ENCODE measurements around the gene ZNF169. TPM values are rescaled to one million over a fixed set of nuclear protein-coding genes. Genes with fewer than 3 reads are reported as not detected.
A peak's percentile ranks its signal among the peaks of the same experiment; 100 is the strongest.

ZNF169 gene
- total RNA-seq (2014; rRNA removed; shearing (Covaris generic)) (0.54 and 1.8 TPM in 2 replicates), polyA plus RNA-seq (2016; fragmentation: Nextera tagmentation; extraction: Ambion mirVana) (1.4 and 2.2 TPM in 2 replicates)

- H3K79me2 ChIP-seq (ENCODE audit: insufficient read depth) = peaks cover 26% of the 10 kb centered on the region
- H3K27me3 ChIP-seq (replicated peaks; ENCODE audit: insufficient read depth) = no peaks in the 10 kb centered on the region
- no peaks in the 10 kb centered on the region for H3K9me2 ChIP-seq (ENCODE audit: insufficient read depth)
- TF ChIP-seq EZH2 (IDR thresholded peaks at IDR 0.05; ENCODE audit: insufficient read depth, poor library complexity, severe bottlenecking) = no peak
- TF ChIP-seq EZH2phosphoT487 (IDR thresholded peaks at IDR 0.05; ENCODE audit: insufficient read depth, low read depth) = no peak
- no peaks in the 10 kb centered on the region for H3F3A ChIP-seq (ENCODE audit: insufficient read depth)
- H2AFZ ChIP-seq = peak within 1 kb of the TSS; percentile 97
- WGBS, 2 experiments (ENCODE audit: low coverage in 1 of 2, low lambda C conversion rate in 2 of 2, missing lambda C conversion rate in 2 of 2) = 4 to 5% methylated on average over 43 to 50 of the region's 50 CpGs
- DNase-seq = peak; percentile 97
- H4K20me1 ChIP-seq (ENCODE audit: insufficient read depth) = no peaks in the 10 kb centered on the region
- no peaks in the 10 kb centered on the region for H3K36me3 ChIP-seq (ENCODE audit: low read depth)
- in situ Hi-C loops (cut with MboI) = no loop called here
- H3K27ac ChIP-seq = no peak within 1 kb of the TSS
- H3K4me3 ChIP-seq = peak within 1 kb of the TSS; percentile 94
- H3K4me1 ChIP-seq (ENCODE audit: insufficient read depth) = no peaks in the 10 kb centered on the region
- H3K4me2 ChIP-seq (ENCODE audit: unreplicated experiment) = peak within 1 kb of the TSS; percentile 77
- H3K9me3 ChIP-seq (ENCODE audit: low read depth) = no peaks in the 10 kb centered on the region
- peak within 1 kb of the TSS; percentile 82 for H3K9ac ChIP-seq
Measured at GRCh38 chr9:94259077-94259862, at the start of gene ZNF169. ZNF169 (plus strand) TSS chr9:94259298; CDS start chr9:94278813, 19,515 bp downstream.

GRCh38 chr9:94210616-94211603 lies 48.2 kb upstream of the ZNF169 start:
- no peak overlapping the region for H3K9ac ChIP-seq
- no peaks in the 10 kb centered on the region for H3K9me2 ChIP-seq (ENCODE audit: insufficient read depth)
- WGBS, 2 experiments (ENCODE audit: low coverage in 1 of 2, low lambda C conversion rate in 2 of 2, missing lambda C conversion rate in 2 of 2) = 61% methylated on average over 5 of the region's 5 CpGs
- no peaks in the 10 kb centered on the region for H4K20me1 ChIP-seq (ENCODE audit: insufficient read depth)
- H3F3A ChIP-seq (ENCODE audit: insufficient read depth) = no peaks in the 10 kb centered on the region
- no peak overlapping the region for H3K4me3 ChIP-seq
- H3K27ac ChIP-seq = no peak overlapping the region
- H3K4me1 ChIP-seq (ENCODE audit: insufficient read depth) = no peaks in the 10 kb centered on the region; the same call in 1 of the 2 replicates
- in situ Hi-C loops (cut with MboI) = loop anchor here (10.0 to 25.0 kb wide), 3 partner anchors 196 to 524 kb away; no protein-coding TSS in a partner anchor
- H3K4me2 ChIP-seq (ENCODE audit: unreplicated experiment) = no peak overlapping the region
- no peaks in the 10 kb centered on the region for H3K9me3 ChIP-seq (ENCODE audit: low read depth)
- H2AFZ ChIP-seq = no peak overlapping the region
- no peaks in the 10 kb centered on the region for H3K36me3 ChIP-seq (ENCODE audit: low read depth)
- peak; percentile 15 for DNase-seq
- H3K27me3 ChIP-seq (replicated peaks; ENCODE audit: insufficient read depth) = no peaks in the 10 kb centered on the region
- TF ChIP-seq EZH2phosphoT487 (IDR thresholded peaks at IDR 0.05; ENCODE audit: insufficient read depth, low read depth) = no peak
- no peak for TF ChIP-seq EZH2 (IDR thresholded peaks at IDR 0.05; ENCODE audit: insufficient read depth, poor library complexity, severe bottlenecking)
- H3K79me2 ChIP-seq (ENCODE audit: insufficient read depth) = no peaks in the 10 kb centered on the region

GRCh38 chr9:94212091-94212490 lies 47.0 kb upstream of the ZNF169 start:
- TF ChIP-seq EZH2phosphoT487 (IDR thresholded peaks at IDR 0.05; ENCODE audit: insufficient read depth, low read depth) (no peak), EZH2 (IDR thresholded peaks at IDR 0.05; ENCODE audit: insufficient read depth, poor library complexity, severe bottlenecking) (no peak)
- Histone ChIP-seq H3K36me3 (ENCODE audit: low read depth) (no peaks in the 10 kb centered on the region), H3F3A (ENCODE audit: insufficient read depth) (no peaks in the 10 kb centered on the region), H3K4me3 (no peak overlapping the region), H3K9me2 (ENCODE audit: insufficient read depth) (no peaks in the 10 kb centered on the region), H2AFZ (no peak overlapping the region), H3K4me1 (ENCODE audit: insufficient read depth) (no peaks in the 10 kb centered on the region; the same call in 1 of the 2 replicates), H3K9me3 (ENCODE audit: low read depth) (no peaks in the 10 kb centered on the region), H3K27me3 (replicated peaks; ENCODE audit: insufficient read depth) (no peaks in the 10 kb centered on the region), H4K20me1 (ENCODE audit: insufficient read depth) (no peaks in the 10 kb centered on the region), H3K27ac (no peak overlapping the region), H3K9ac (no peak overlapping the region), H3K4me2 (ENCODE audit: unreplicated experiment) (no peak overlapping the region), H3K79me2 (ENCODE audit: insufficient read depth) (no peaks in the 10 kb centered on the region)
- DNase-seq = no peak
- 93 to 100% methylated on average over 1 of the region's 1 CpG for WGBS, 2 experiments (ENCODE audit: low coverage in 1 of 2, low lambda C conversion rate in 2 of 2, missing lambda C conversion rate in 2 of 2)
- in situ Hi-C loops (cut with MboI) = loop anchor here (10.0 to 25.0 kb wide), 3 partner anchors 197 to 525 kb away; no protein-coding TSS in a partner anchor

- Histone ChIP-seq H3K27ac (no peak overlapping the region), H3K4me2 (ENCODE audit: unreplicated experiment) (no peak overlapping the region), H2AFZ (no peak overlapping the region), H3F3A (ENCODE audit: insufficient read depth) (no peaks in the 10 kb centered on the region), H3K79me2 (ENCODE audit: insufficient read depth) (no peaks in the 10 kb centered on the region), H3K4me1 (ENCODE audit: insufficient read depth) (no peaks in the 10 kb centered on the region; the same call in 1 of the 2 replicates), H3K27me3 (replicated peaks; ENCODE audit: insufficient read depth) (no peaks in the 10 kb centered on the region), H3K9me3 (ENCODE audit: low read depth) (no peaks in the 10 kb centered on the region), H3K9ac (no peak overlapping the region), H3K9me2 (ENCODE audit: insufficient read depth) (no peaks in the 10 kb centered on the region), H3K4me3 (no peak overlapping the region), H4K20me1 (ENCODE audit: insufficient read depth) (no peaks in the 10 kb centered on the region), H3K36me3 (ENCODE audit: low read depth) (no peaks in the 10 kb centered on the region)
- no peak for DNase-seq
- TF ChIP-seq EZH2phosphoT487 (IDR thresholded peaks at IDR 0.05; ENCODE audit: insufficient read depth, low read depth) (no peak), EZH2 (IDR thresholded peaks at IDR 0.05; ENCODE audit: insufficient read depth, poor library complexity, severe bottlenecking) (no peak)
- in situ Hi-C loops (cut with MboI) = loop anchor here (10.0 to 25.0 kb wide), 3 partner anchors 198 to 525 kb away; no protein-coding TSS in a partner anchor
- WGBS, 2 experiments (ENCODE audit: low coverage in 1 of 2, low lambda C conversion rate in 2 of 2, missing lambda C conversion rate in 2 of 2) = 58 to 74% methylated on average over 5 of the region's 5 CpGs
Measured at GRCh38 chr9:94212531-94212930, 46.6 kb upstream of the ZNF169 start.

Measured in GM23248 (cell line).